K562 (cell line): ENCODE data around the gene BRAP. TPM values are rescaled to one million over a fixed set of nuclear protein-coding genes. Genes with fewer than 3 reads are reported as not detected.

Experiments
- MXD1 ChIP-seq: fragments of 250-450 bp; sonication (Bioruptor Pico); IDR thresholded peaks from 2 replicates; pipeline ENCODE4 v1.8.0; 2021; ENCODE audit warnings: borderline replicate concordance, mild to moderate bottlenecking, moderate library complexity; ENCODE audit not compliant: poor library complexity, severe bottlenecking
- NBN ChIP-seq: fragments of 450-650 bp; IDR thresholded peaks from 2 replicates; pipeline ENCODE4 v1.6.1; 2016; ENCODE audit warnings: low read depth, mild to moderate bottlenecking
- PRDM10 ChIP-seq: fragments of 450-650 bp; IDR thresholded peaks from 2 replicates; pipeline ENCODE4 v1.6.1; 2018; ENCODE audit not compliant: partially characterized antibody
- SRSF1 ChIP-seq: fragments of 200-400 bp; formaldehyde crosslinking; IDR thresholded peaks from 2 replicates; pipeline ENCODE4 v1.6.1; 2017; ENCODE audit warnings: mild to moderate bottlenecking, low read depth, low read length, moderate library complexity
- ZNF696 ChIP-seq: fragments of 250-450 bp; sonication (Bioruptor Pico); conservative IDR thresholded peaks from 2 replicates; pipeline ENCODE4 v1.4.0; 2020; ENCODE audit warnings: mild to moderate bottlenecking, moderate library complexity
- polyA plus RNA-seq, 8 experiments: library from polyadenylated mRNA; depleted of rRNA in 4 of 8; stranded (reverse) in 5 of 8; unstranded in 3 of 8; fragments of >200 nt; fragmentation: Nextera tagmentation in 2 of 8; fragmentation: Illumina TruSeq in 1 of 8; extraction: Ambion mirVana in 2 of 8; extraction: Trizol in 1 of 8; gene quantifications; 2 replicates each; pipeline versions ENCODE4 v1.2.1 to v1.2.3, GENCODE V29; 2011 to 2014; ENCODE audit warnings: inconsistent platforms in 1 of 8, missing spikeins in 1 of 8
- total RNA-seq, 7 experiments: library from RNA; depleted of rRNA in 6 of 7; stranded (reverse); fragments of >200 nt in 6 of 7; fragmentation: Illumina TruSeq in 2 of 7; extraction: Trizol in 2 of 7; gene quantifications; 2 replicates each; pipeline versions ENCODE4 v1.2.1 to v1.2.3, GENCODE V29; 2011 to 2021; ENCODE audit warnings: low replicate concordance in 1 of 7

The BRAP gene
- total and polyA plus RNA-seq, 9 of the 15 experiments (the other 6 are each of a cell fraction or from before 2014, with no cell fraction given): 2.2 to 32.6 (median 27.5) TPM

- TF ChIP-seq PRDM10: no peak
- no peak for TF ChIP-seq MXD1
- TF ChIP-seq ZNF696 (CRISPR knock-in tag): no peak
- TF ChIP-seq NBN: 0 out of 2 replicates have a peak, but pooled peaks have one; percentile 17
- TF ChIP-seq SRSF1: no peak
Measured at GRCh38 chr12:111685322-111685810, 390 bp downstream of the BRAP start (continued).
